BLaER1 (cell line): ENCODE results near the gene CSNK2B.

Experiments
- H3K27ac ChIP-seq: shearing (Covaris generic); formaldehyde crosslinking; 2 replicates; pipeline ENCODE4 v1.8.1; 2022
- H3K27me3 ChIP-seq: shearing (Covaris generic); formaldehyde crosslinking; 2 replicates; pipeline ENCODE4 v1.8.1; 2022
- H3K36me3 ChIP-seq: shearing (Covaris generic); formaldehyde crosslinking; 2 replicates; pipeline ENCODE4 v1.8.1; 2022
- H3K4me1 ChIP-seq: shearing (Covaris generic); formaldehyde crosslinking; 2 replicates; pipeline ENCODE4 v1.8.1; 2022
- H3K4me2 ChIP-seq: shearing (Covaris generic); formaldehyde crosslinking; 2 replicates; pipeline ENCODE4 v1.8.1; 2022
- H3K4me3 ChIP-seq: shearing (Covaris generic); formaldehyde crosslinking; 2 replicates; pipeline ENCODE4 v1.8.1; 2022
- H3K9ac ChIP-seq: shearing (Covaris generic); formaldehyde crosslinking; 2 replicates; pipeline ENCODE4 v1.8.1; 2022
- H3K9me3 ChIP-seq: shearing (Covaris generic); formaldehyde crosslinking; 2 replicates; pipeline ENCODE4 v1.8.1; 2022
- H4K20me1 ChIP-seq: shearing (Covaris generic); formaldehyde crosslinking; 2 replicates; pipeline ENCODE4 v1.8.1; 2022
- Cebpa-rat ChIP-seq: shearing (Covaris generic); IDR thresholded peaks from 2 replicates; pipeline ENCODE4 v1.8.1; 2022

CSNK2B gene

DNA sequence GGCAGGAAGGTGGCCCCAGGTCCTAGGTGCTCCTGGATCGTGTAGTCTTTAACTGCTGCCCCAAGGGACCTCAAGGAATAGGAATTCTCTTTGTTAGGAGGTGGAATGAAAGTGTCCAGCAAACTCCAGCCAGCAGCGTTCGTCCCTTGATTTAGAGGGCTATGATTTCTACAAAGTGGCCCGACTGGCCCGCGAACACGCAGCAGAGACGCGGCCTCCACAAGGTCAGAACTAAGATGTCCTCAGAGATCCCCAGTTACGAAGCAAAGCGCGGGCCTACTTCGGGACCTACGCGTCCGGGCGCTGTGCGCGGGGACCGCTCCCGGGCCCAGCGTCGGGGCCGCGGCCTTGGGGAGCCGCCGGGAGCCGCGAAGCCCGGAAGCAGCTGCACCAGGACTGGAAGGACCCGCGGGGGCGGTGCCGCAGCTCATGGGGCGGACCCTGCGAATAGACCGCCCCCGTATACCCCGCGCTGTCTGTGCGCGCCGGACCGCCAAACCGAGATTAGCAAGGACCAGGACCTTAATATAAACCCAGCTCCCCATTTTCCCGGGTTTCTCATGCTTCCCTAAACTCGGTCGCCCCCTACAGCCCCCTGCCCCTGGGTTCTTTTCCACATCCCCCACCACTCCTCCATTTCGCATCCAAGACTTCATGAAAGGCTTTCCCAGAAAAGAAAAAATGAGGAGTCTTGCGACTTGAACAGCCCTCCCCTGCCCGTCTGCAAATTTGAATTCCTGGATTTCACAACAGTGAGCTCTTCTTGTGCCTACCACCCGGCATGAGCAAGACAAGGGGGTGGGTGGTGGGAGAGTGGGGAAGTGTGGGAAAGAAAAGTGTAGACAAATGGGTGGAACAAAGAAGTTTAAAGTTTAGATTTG is 5.3 kb upstream of the CSNK2B start, which contains the start of gene C6orf47:
Gene C6orf47 (minus strand): TSS at position 398 of the 881 bp plus-strand sequence. CDS start 831 bp downstream, outside the sequence.
- Histone ChIP-seq H3K4me1 (peaks cover 69% of the 10 kb centered on the region), H3K36me3 (peaks cover 41% of the 10 kb centered on the region), H3K4me3 (peak within 1 kb of the TSS; percentile 79), H3K9me3 (no peaks in the 10 kb centered on the region), H4K20me1 (peaks cover 15% of the 10 kb centered on the region; the same call in 1 of the 2 replicates), H3K9ac (peak within 1 kb of the TSS; percentile 91), H3K4me2 (peak within 1 kb of the TSS; percentile 100), H3K27ac (peak within 1 kb of the TSS; percentile 90), H3K27me3 (no peaks in the 10 kb centered on the region)
- TF ChIP-seq Cebpa-rat: no peak

GRCh38 chr6:31661262-31662123 is 4.4 kb upstream of the CSNK2B start:
- Histone ChIP-seq H3K27ac (peak overlapping the region; percentile 90), H3K9me3 (no peaks in the 10 kb centered on the region), H3K27me3 (no peaks in the 10 kb centered on the region), H3K9ac (peak overlapping the region; percentile 91), H3K4me2 (peak overlapping the region; percentile 100), H3K4me1 (peaks cover 66% of the 10 kb centered on the region), H3K4me3 (peak overlapping the region; percentile 79), H3K36me3 (peaks cover 33% of the 10 kb centered on the region), H4K20me1 (peaks cover 15% of the 10 kb centered on the region; the same call in 1 of the 2 replicates)
- TF ChIP-seq Cebpa-rat: no peak

GRCh38 chr6:31662124-31662723 is 3.7 kb upstream of the CSNK2B start:
- Histone ChIP-seq H4K20me1 (peaks cover 15% of the 10 kb centered on the region; the same call in 1 of the 2 replicates), H3K9me3 (no peaks in the 10 kb centered on the region), H3K9ac (peak overlapping the region; percentile 91; the same call in 1 of the 2 replicates), H3K27me3 (no peaks in the 10 kb centered on the region), H3K27ac (0 out of 2 replicates have a peak overlapping the region, but pooled peaks have one; percentile 16), H3K4me3 (no peak overlapping the region), H3K4me1 (peaks cover 73% of the 10 kb centered on the region), H3K4me2 (peak overlapping the region; percentile 100), H3K36me3 (peaks cover 33% of the 10 kb centered on the region)
- no peak for TF ChIP-seq Cebpa-rat

GRCh38 chr6:31663126-31663960 is 2.5 kb upstream of the CSNK2B start:
- H3K36me3 ChIP-seq: peaks cover 35% of the 10 kb centered on the region
- H4K20me1 ChIP-seq: peaks cover 13% of the 10 kb centered on the region; the same call in 1 of the 2 replicates
- H3K27ac ChIP-seq: peak overlapping the region; percentile 97
- H3K4me3 ChIP-seq: peak overlapping the region; percentile 83
- no peak for TF ChIP-seq Cebpa-rat
- H3K9ac ChIP-seq: peak overlapping the region; percentile 91
- H3K4me2 ChIP-seq: peak overlapping the region; percentile 100
- H3K4me1 ChIP-seq: peaks cover 67% of the 10 kb centered on the region
- H3K27me3 ChIP-seq: no peaks in the 10 kb centered on the region
- H3K9me3 ChIP-seq: no peaks in the 10 kb centered on the region

- no peaks in the 10 kb centered on the region for H3K27me3 ChIP-seq
- H3K9ac ChIP-seq: peak overlapping the region; percentile 91
- peak overlapping the region; percentile 97 for H3K27ac ChIP-seq
- peaks cover 15% of the 10 kb centered on the region; the same call in 1 of the 2 replicates for H4K20me1 ChIP-seq
- peaks cover 59% of the 10 kb centered on the region for H3K4me1 ChIP-seq
- peak overlapping the region; percentile 100 for H3K4me2 ChIP-seq
- H3K4me3 ChIP-seq: peak overlapping the region; percentile 83
- no peak for TF ChIP-seq Cebpa-rat
- no peaks in the 10 kb centered on the region for H3K9me3 ChIP-seq
- peaks cover 42% of the 10 kb centered on the region for H3K36me3 ChIP-seq
Measured at GRCh38 chr6:31663961-31664789, 1.7 kb upstream of the CSNK2B start.

GRCh38 chr6:31664790-31665500 is 935 bp upstream of the CSNK2B start, which contains the start of gene GPANK1:
GPANK1 (minus strand) TSS chr6:31664997; CDS start chr6:31664478, 519 bp downstream.
- peak within 1 kb of the TSS; percentile 100 for H3K4me2 ChIP-seq
- H3K4me3 ChIP-seq: peak within 1 kb of the TSS; percentile 83
- H3K4me1 ChIP-seq: peaks cover 51% of the 10 kb centered on the region
- peak within 1 kb of the TSS; percentile 91 for H3K9ac ChIP-seq
- peaks cover 50% of the 10 kb centered on the region for H3K36me3 ChIP-seq
- no peaks in the 10 kb centered on the region for H3K9me3 ChIP-seq
- TF ChIP-seq Cebpa-rat: no peak
- H3K27ac ChIP-seq: peak within 1 kb of the TSS; percentile 97
- peaks cover 18% of the 10 kb centered on the region; the same call in 1 of the 2 replicates for H4K20me1 ChIP-seq
- H3K27me3 ChIP-seq: no peaks in the 10 kb centered on the region

GRCh38 chr6:31666337-31666965 is 571 bp downstream of the CSNK2B start:
- peak overlapping the region; percentile 97 for H3K27ac ChIP-seq
- peak overlapping the region; percentile 91 for H3K9ac ChIP-seq
- H3K9me3 ChIP-seq: no peaks in the 10 kb centered on the region
- no peaks in the 10 kb centered on the region for H3K27me3 ChIP-seq
- peak overlapping the region; percentile 89 for H3K4me2 ChIP-seq
- H3K4me3 ChIP-seq: peak overlapping the region; percentile 83
- peaks cover 19% of the 10 kb centered on the region; the same call in 1 of the 2 replicates for H4K20me1 ChIP-seq
- peaks cover 42% of the 10 kb centered on the region for H3K4me1 ChIP-seq
- peaks cover 64% of the 10 kb centered on the region for H3K36me3 ChIP-seq
- no peak for TF ChIP-seq Cebpa-rat
